Fibroblast of lung (primary cell): Measurements from ENCODE around the gene UBE2Z. TPM values are rescaled to one million over a fixed set of nuclear protein-coding genes. Genes with fewer than 3 reads are reported as not detected.

Source experiments
- DNase-seq, 2 donors: peaks; one replicate each; pipeline versions ENCODE4 v3.0.0 to v3.0.0-alpha.2; 2010; ENCODE audit warnings: low read depth in 2 of 2
- H2AFZ ChIP-seq: 2 replicates; pipeline ENCODE4 v1.5.1; 2012; ENCODE audit warnings: low read length, control low read depth, inconsistent platforms
- H3K27ac ChIP-seq: 2 replicates; pipeline ENCODE4 v1.5.1; 2011; ENCODE audit warnings: low read length, control low read depth; ENCODE audit not compliant: insufficient read depth
- H3K27me3 ChIP-seq: 2 replicates; pipeline ENCODE4 v1.5.1; 2011; ENCODE audit warnings: mild to moderate bottlenecking, low read length; ENCODE audit not compliant: control insufficient read depth, insufficient read depth
- H3K36me3 ChIP-seq: 2 replicates; pipeline ENCODE4 v1.5.1; 2011; ENCODE audit warnings: low read length; ENCODE audit not compliant: control insufficient read depth, insufficient read depth
- H3K4me1 ChIP-seq: 2 replicates; pipeline ENCODE4 v1.5.1; 2011; ENCODE audit warnings: low read length; ENCODE audit not compliant: control insufficient read depth, insufficient read depth; ENCODE audit errors: extremely low read depth
- H3K4me2 ChIP-seq: 2 replicates; pipeline ENCODE4 v1.5.1; 2011; ENCODE audit warnings: low read length, control low read depth; ENCODE audit not compliant: insufficient read depth; ENCODE audit errors: extremely low read depth
- H3K4me3 ChIP-seq, 4 experiments: fragments of 200-600 bp in 1 of 4; sonication (generic) in 1 of 4; replicated peaks in 1 of 4; 2 replicates each; pipeline ENCODE4 v1.5.1; 2011 to 2016; ENCODE audit warnings: low read length in 4 of 4, low read depth in 3 of 4, mild to moderate bottlenecking in 3 of 4, control low read depth in 2 of 4, inconsistent platforms in 1 of 4, mixed read lengths in 1 of 4; ENCODE audit not compliant: insufficient read depth in 1 of 4; ENCODE audit errors: control extremely low read depth in 1 of 4
- H3K79me2 ChIP-seq: 2 replicates; pipeline ENCODE4 v1.5.1; 2012; ENCODE audit warnings: mild to moderate bottlenecking, low read length, inconsistent platforms; ENCODE audit not compliant: control insufficient read depth, insufficient read depth
- H3K9ac ChIP-seq: 2 replicates; pipeline ENCODE4 v1.5.1; 2011; ENCODE audit warnings: mild to moderate bottlenecking, low read length, control low read depth; ENCODE audit not compliant: insufficient read depth
- H3K9me3 ChIP-seq: 2 replicates; pipeline ENCODE4 v1.5.1; 2012; ENCODE audit warnings: low read depth, low read length; ENCODE audit not compliant: control insufficient read depth, insufficient read depth
- H4K20me1 ChIP-seq: 2 replicates; pipeline ENCODE4 v1.5.1; 2011; ENCODE audit warnings: low read length; ENCODE audit not compliant: control insufficient read depth, insufficient read depth; ENCODE audit errors: extremely low read depth
- EZH2 ChIP-seq: IDR thresholded peaks from 2 replicates; pipeline ENCODE4 v1.5.1; 2012; ENCODE audit warnings: low read length, control low read depth, mild to moderate bottlenecking; ENCODE audit errors: missing control alignments
- polyA plus RNA-seq, 2 donors: library from polyadenylated mRNA; depleted of rRNA in 1 of 2; stranded (reverse) in 1 of 2; unstranded in 1 of 2; fragments of >200 nt; gene quantifications; 2 replicates each; pipeline ENCODE4 v1.2.1, GENCODE V29; 2011 to 2012; ENCODE audit warnings: missing spikeins in 1 of 2
- total RNA-seq: library from RNA; depleted of rRNA; stranded (reverse); fragments of >200 nt; gene quantifications from 2 replicates; pipeline ENCODE4 v1.2.1, GENCODE V29; 2014
- TF ChIP-seq, protein P1 (sequence below), 2 donors: IDR thresholded peaks in 1 of 2; conservative IDR thresholded peaks in 1 of 2; 1 replicate in 1 of 2; 2 replicates in 1 of 2; pipeline ENCODE4 v1.5.1; 2011 to 2012; ENCODE audit warnings: low read length in 2 of 2, control low read depth in 1 of 2, inconsistent platforms in 1 of 2, low read depth in 1 of 2, mild to moderate bottlenecking in 1 of 2

UBE2Z gene
- total and polyA plus RNA-seq, 2 donors (not counting 1 experiment from before 2014, with no cell fraction given): 55.2 to 141 TPM

DNA sequence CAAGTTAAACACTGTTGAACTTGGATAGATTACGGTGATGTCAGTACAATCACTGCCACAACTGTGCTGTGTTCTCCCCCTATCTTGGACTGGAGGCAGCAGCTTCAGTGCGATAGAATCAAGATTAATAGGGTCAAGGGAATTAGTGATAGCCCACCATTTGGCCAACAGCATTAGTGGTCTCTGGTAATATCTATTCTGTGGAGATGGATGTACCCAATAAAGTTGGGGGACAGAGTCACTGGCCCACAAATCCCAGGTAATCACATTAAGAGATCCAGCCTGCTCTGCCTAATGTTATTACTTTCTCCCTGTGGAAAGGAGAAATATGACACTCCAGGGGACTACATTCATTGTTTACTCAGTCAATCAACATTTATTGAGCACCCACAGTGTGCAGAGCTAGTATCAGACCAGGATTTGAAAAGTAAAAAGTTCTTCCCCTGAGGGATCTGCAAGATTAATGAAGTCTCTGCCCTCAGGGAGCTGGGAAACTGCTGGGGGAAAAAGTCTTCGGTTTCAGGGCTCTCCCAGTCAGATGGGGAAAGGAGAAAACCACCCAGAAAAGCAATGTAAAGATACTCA, 39.2 kb upstream of the UBE2Z start:
- TF ChIP-seq, protein P1, sequence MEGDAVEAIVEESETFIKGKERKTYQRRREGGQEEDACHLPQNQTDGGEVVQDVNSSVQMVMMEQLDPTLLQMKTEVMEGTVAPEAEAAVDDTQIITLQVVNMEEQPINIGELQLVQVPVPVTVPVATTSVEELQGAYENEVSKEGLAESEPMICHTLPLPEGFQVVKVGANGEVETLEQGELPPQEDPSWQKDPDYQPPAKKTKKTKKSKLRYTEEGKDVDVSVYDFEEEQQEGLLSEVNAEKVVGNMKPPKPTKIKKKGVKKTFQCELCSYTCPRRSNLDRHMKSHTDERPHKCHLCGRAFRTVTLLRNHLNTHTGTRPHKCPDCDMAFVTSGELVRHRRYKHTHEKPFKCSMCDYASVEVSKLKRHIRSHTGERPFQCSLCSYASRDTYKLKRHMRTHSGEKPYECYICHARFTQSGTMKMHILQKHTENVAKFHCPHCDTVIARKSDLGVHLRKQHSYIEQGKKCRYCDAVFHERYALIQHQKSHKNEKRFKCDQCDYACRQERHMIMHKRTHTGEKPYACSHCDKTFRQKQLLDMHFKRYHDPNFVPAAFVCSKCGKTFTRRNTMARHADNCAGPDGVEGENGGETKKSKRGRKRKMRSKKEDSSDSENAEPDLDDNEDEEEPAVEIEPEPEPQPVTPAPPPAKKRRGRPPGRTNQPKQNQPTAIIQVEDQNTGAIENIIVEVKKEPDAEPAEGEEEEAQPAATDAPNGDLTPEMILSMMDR (conservative IDR thresholded peaks at IDR 0.05 in 1 of 2, IDR thresholded peaks at IDR 0.05 in 1 of 2; ENCODE audit: low read depth in 1 of 2, low read length in 2 of 2): no peak
- TF ChIP-seq EZH2: no peak
- Histone ChIP-seq H3K27me3 (no peaks in the 10 kb centered on the region), H3K9ac (no peak overlapping the region), H3K4me1 (no peaks in the 10 kb centered on the region), H3K4me2 (no peak overlapping the region), H3K4me3 (no peak overlapping the region), H3K27ac (no peak overlapping the region), H3K36me3 (no peaks in the 10 kb centered on the region), H3K79me2 (no peaks in the 10 kb centered on the region), H3K9me3 (no peaks in the 10 kb centered on the region), H4K20me1 (no peaks in the 10 kb centered on the region), H2AFZ (no peak overlapping the region)
- DNase-seq: no peak

DNA sequence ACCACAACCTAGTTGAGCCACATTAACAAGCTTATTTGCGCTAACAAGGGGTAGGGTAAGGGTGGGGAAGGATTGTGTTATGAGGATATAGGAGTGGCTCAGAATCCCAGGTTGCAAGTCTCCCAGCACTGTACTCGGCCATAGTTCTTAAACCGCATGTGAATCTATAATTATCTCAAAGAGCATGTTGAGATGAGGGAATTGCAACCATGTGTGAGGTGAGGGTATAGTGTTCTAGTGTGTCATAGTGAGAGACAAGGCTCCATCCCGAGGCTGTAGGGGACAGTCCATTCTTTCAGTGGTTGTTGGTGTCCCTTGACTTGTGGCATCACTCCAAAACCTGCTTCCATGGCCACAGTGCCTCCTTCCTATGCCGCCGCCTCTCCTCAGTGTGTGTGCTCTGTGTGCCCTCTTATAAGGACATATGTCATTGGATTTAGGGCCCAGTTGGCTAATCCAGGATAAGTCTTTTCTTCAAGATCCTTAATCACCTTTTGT, 38.3 kb upstream of the UBE2Z start:
- Histone ChIP-seq H3K4me3 (no peak overlapping the region), H3K27me3 (no peaks in the 10 kb centered on the region), H3K79me2 (no peaks in the 10 kb centered on the region), H3K36me3 (no peaks in the 10 kb centered on the region), H4K20me1 (no peaks in the 10 kb centered on the region), H3K9me3 (no peaks in the 10 kb centered on the region), H3K27ac (no peak overlapping the region), H2AFZ (no peak overlapping the region), H3K9ac (no peak overlapping the region), H3K4me2 (no peak overlapping the region), H3K4me1 (no peaks in the 10 kb centered on the region)
- TF ChIP-seq, protein P1 (conservative IDR thresholded peaks at IDR 0.05 in 1 of 2, IDR thresholded peaks at IDR 0.05 in 1 of 2; ENCODE audit: low read depth in 1 of 2, low read length in 2 of 2): no peak
- no peak for TF ChIP-seq EZH2
- DNase-seq: no peak

DNA sequence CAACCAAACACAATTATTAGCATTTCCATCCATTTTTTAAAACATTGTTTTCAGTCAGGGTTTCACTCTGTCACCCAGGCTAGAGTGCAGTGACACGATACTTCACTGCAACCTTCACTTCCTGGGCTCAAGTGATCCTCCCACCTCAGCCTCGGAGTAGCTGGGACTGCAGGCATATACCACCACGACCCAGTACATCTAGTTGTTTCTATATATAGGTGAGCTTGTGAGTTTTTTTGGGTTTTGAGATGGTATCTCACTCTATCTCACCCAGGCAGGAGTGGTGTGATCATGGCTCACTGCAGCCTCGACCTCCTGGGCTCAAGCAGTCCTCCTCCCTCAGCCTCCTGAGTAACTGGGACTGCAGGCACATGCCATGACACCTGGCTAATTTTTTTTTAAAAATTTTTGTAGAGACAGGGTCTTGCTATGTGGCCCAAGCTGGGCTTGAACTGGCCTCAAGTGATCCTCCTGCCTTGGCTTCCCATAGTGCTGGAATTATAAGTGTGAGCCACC, 37.1 kb upstream of the UBE2Z start:
- Histone ChIP-seq H3K79me2 (no peaks in the 10 kb centered on the region), H3K9ac (no peak overlapping the region), H4K20me1 (no peaks in the 10 kb centered on the region), H3K4me3 (no peak overlapping the region), H3K9me3 (no peaks in the 10 kb centered on the region), H3K27me3 (no peaks in the 10 kb centered on the region), H3K36me3 (no peaks in the 10 kb centered on the region), H3K27ac (no peak overlapping the region), H3K4me2 (no peak overlapping the region), H3K4me1 (no peaks in the 10 kb centered on the region), H2AFZ (no peak overlapping the region)
- no peak for DNase-seq
- TF ChIP-seq, protein P1 (conservative IDR thresholded peaks at IDR 0.05 in 1 of 2, IDR thresholded peaks at IDR 0.05 in 1 of 2; ENCODE audit: low read depth in 1 of 2, low read length in 2 of 2): no peak
- no peak for TF ChIP-seq EZH2
